Stimulated activated CD8-positive, alpha-beta memory T cell treated with anti-CD3 and anti-CD28 coated beads, Interleukin-7, amount 100 ng/mL, for 48 hours (primary cell): ENCODE results near the gene GDF2.

ENCODE experiments used
- DNase-seq, 2 donors: peaks; one replicate each; pipeline ENCODE4 v3.0.0-alpha.2; 2020; ENCODE audit warnings: low read depth in 1 of 2; ENCODE audit errors: extremely low read depth in 1 of 2

Gene GDF2

GRCh38 chr10:47331954-47332353 lies 9.7 kb downstream of the GDF2 start:
- DNase-seq, result no peak

- no peak for DNase-seq
Observed at GRCh38 chr10:47332371-47332770, 10.1 kb downstream of the GDF2 start.

- DNase-seq, result no peak
Observed at GRCh38 chr10:47332946-47333345, 10.7 kb downstream of the GDF2 start.

- no peak for DNase-seq
Observed at GRCh38 chr10:47333532-47333931, 11.3 kb downstream of the GDF2 start.

- DNase-seq, result no peak
Observed at GRCh38 chr10:47334466-47335295, 12.4 kb downstream of the GDF2 start.

GRCh38 chr10:47335906-47336305 lies 13.7 kb downstream of the GDF2 start:
- DNase-seq, result no peak

- no peak for DNase-seq
Observed at GRCh38 chr10:47336387-47337134, 14.3 kb downstream of the GDF2 start.

- no peak for DNase-seq
Observed at GRCh38 chr10:47337310-47337709, 15.1 kb downstream of the GDF2 start.

GRCh38 chr10:47339186-47339735 lies 17.0 kb downstream of the GDF2 start:
- no peak for DNase-seq

- no peak for DNase-seq
Observed at GRCh38 chr10:47339759-47340607, 17.7 kb downstream of the GDF2 start.

- DNase-seq, result peak; percentile 27 to 31
Observed at GRCh38 chr10:47340608-47341170, 18.4 kb downstream of the GDF2 start.

- DNase-seq, result no peak
Observed at GRCh38 chr10:47344996-47345870, 23.0 kb downstream of the GDF2 start.

GRCh38 chr10:47346581-47347302 lies 24.5 kb downstream of the GDF2 start:
- DNase-seq, result no peak

- DNase-seq, result no peak
Observed at GRCh38 chr10:47347303-47347675, 25.0 kb downstream of the GDF2 start.

GRCh38 chr10:47348138-47348651 lies 25.9 kb downstream of the GDF2 start, which contains the start of gene RBP3:
TSS of gene RBP3 (plus strand) at chr10:47348363. CDS start at chr10:47348485, 122 bp downstream.
- DNase-seq, result no peak

- no peak for DNase-seq
Observed at GRCh38 chr10:47348661-47349470, 26.6 kb downstream of the GDF2 start.

- DNase-seq, result no peak
Observed at GRCh38 chr10:47349516-47349915, 27.3 kb downstream of the GDF2 start.

GRCh38 chr10:47349941-47350371 lies 27.7 kb downstream of the GDF2 start:
- DNase-seq, result no peak
